Measurements from ENCODE around the gene CDH4.

Gene CDH4

GRCh38 chr20:61710108-61710507 is 458.0 kb downstream of the CDH4 start:
- H3K9me3 ChIP-seq (ENCODE audit: insufficient read depth, low read length): no peaks in the 10 kb centered on the region
- no peak for TF ChIP-seq CTCF (IDR thresholded peaks at IDR 0.05; ENCODE audit: insufficient read depth, low read length, poor library complexity, severe bottlenecking)
- TF ChIP-seq EZH2phosphoT487 (conservative IDR thresholded peaks at IDR 0.05; ENCODE audit: low read length): no peak
- no peak overlapping the region for H3K27ac ChIP-seq (ENCODE audit: low read depth, low read length)
- H3K36me3 ChIP-seq (ENCODE audit: low read length): no peaks in the 10 kb centered on the region
- H3K79me2 ChIP-seq (ENCODE audit: insufficient read depth, low read length): no peaks in the 10 kb centered on the region
- no peaks in the 10 kb centered on the region for H3F3A ChIP-seq (ENCODE audit: insufficient read depth)
- H3K4me3 ChIP-seq (ENCODE audit: insufficient read depth, low read length, poor library complexity, severe bottlenecking): no peak overlapping the region
- H3K4me2 ChIP-seq (ENCODE audit: low read depth, low read length, poor library complexity, severe bottlenecking): no peak overlapping the region
- no peaks in the 10 kb centered on the region for H4K20me1 ChIP-seq (ENCODE audit: low read depth, low read length)
- H3K9me2 ChIP-seq (replicated peaks; ENCODE audit: insufficient read depth, low read length): no peaks in the 10 kb centered on the region
- no peaks in the 10 kb centered on the region for H3K27me3 ChIP-seq (ENCODE audit: low read length)
- H3K9ac ChIP-seq (ENCODE audit: low read length): no peak overlapping the region
- no peak overlapping the region for H2AFZ ChIP-seq (ENCODE audit: low read depth, low read length, severe bottlenecking)

GRCh38 chr20:61712688-61713087 is 460.6 kb downstream of the CDH4 start:
- Histone ChIP-seq H4K20me1 (ENCODE audit: low read depth, low read length) (no peaks in the 10 kb centered on the region), H3K9ac (ENCODE audit: low read length) (no peak overlapping the region), H2AFZ (ENCODE audit: low read depth, low read length, severe bottlenecking) (no peak overlapping the region), H3F3A (ENCODE audit: insufficient read depth) (no peaks in the 10 kb centered on the region), H3K4me3 (ENCODE audit: insufficient read depth, low read length, poor library complexity, severe bottlenecking) (no peak overlapping the region), H3K9me3 (ENCODE audit: insufficient read depth, low read length) (no peaks in the 10 kb centered on the region), H3K27me3 (ENCODE audit: low read length) (no peaks in the 10 kb centered on the region), H3K36me3 (ENCODE audit: low read length) (no peaks in the 10 kb centered on the region), H3K9me2 (replicated peaks; ENCODE audit: insufficient read depth, low read length) (no peaks in the 10 kb centered on the region), H3K4me2 (ENCODE audit: low read depth, low read length, poor library complexity, severe bottlenecking) (no peak overlapping the region), H3K27ac (ENCODE audit: low read depth, low read length) (no peak overlapping the region), H3K79me2 (ENCODE audit: insufficient read depth, low read length) (no peaks in the 10 kb centered on the region)
- TF ChIP-seq CTCF (IDR thresholded peaks at IDR 0.05; ENCODE audit: insufficient read depth, low read length, poor library complexity, severe bottlenecking) (no peak), EZH2phosphoT487 (conservative IDR thresholded peaks at IDR 0.05; ENCODE audit: low read length) (no peak)

- Histone ChIP-seq H4K20me1 (ENCODE audit: low read depth, low read length) (no peaks in the 10 kb centered on the region), H3K9me3 (ENCODE audit: insufficient read depth, low read length) (no peaks in the 10 kb centered on the region), H3F3A (ENCODE audit: insufficient read depth) (no peaks in the 10 kb centered on the region), H3K9ac (ENCODE audit: low read length) (no peak overlapping the region), H3K27me3 (ENCODE audit: low read length) (no peaks in the 10 kb centered on the region), H3K27ac (ENCODE audit: low read depth, low read length) (no peak overlapping the region), H3K4me3 (ENCODE audit: insufficient read depth, low read length, poor library complexity, severe bottlenecking) (no peak overlapping the region), H2AFZ (ENCODE audit: low read depth, low read length, severe bottlenecking) (no peak overlapping the region), H3K9me2 (replicated peaks; ENCODE audit: insufficient read depth, low read length) (no peaks in the 10 kb centered on the region), H3K36me3 (ENCODE audit: low read length) (no peaks in the 10 kb centered on the region), H3K79me2 (ENCODE audit: insufficient read depth, low read length) (no peaks in the 10 kb centered on the region), H3K4me2 (ENCODE audit: low read depth, low read length, poor library complexity, severe bottlenecking) (no peak overlapping the region)
- TF ChIP-seq CTCF (IDR thresholded peaks at IDR 0.05; ENCODE audit: insufficient read depth, low read length, poor library complexity, severe bottlenecking): no peak
- TF ChIP-seq EZH2phosphoT487 (conservative IDR thresholded peaks at IDR 0.05; ENCODE audit: low read length): no peak
Measured at GRCh38 chr20:61718361-61719005, 466.4 kb downstream of the CDH4 start.
